Natural killer cell (primary cell): ENCODE results near the gene OR10A2. TPM values are rescaled to one million over a fixed set of nuclear protein-coding genes. Genes with fewer than 3 reads are reported as not detected.

ENCODE experiments used
- ATAC-seq, 3 donors: fragments of 150-1000 bp in 2 of 3; fragments of 200-7000 bp in 1 of 3; cut with Tn5 transposase; 1 replicate in 1 of 3; 2 replicates in 2 of 3; pipeline ENCODE4 v1.10.0; 2021; ENCODE audit warnings: mild to moderate bottlenecking in 2 of 3, moderate library complexity in 2 of 3
- DNase-seq, 2 donors: peaks; one replicate each; pipeline versions ENCODE4 v3.0.0 to v3.0.0-alpha.2; 2013 to 2021; ENCODE audit warnings: mixed read lengths in 1 of 2
- H3K27ac ChIP-seq: one replicate; pipeline ENCODE4 v1.5.1; 2013; ENCODE audit warnings: mild to moderate bottlenecking, low read length
- H3K27me3 ChIP-seq: one replicate; pipeline ENCODE4 v1.6.1; 2013; ENCODE audit warnings: low read length; ENCODE audit not compliant: control insufficient read depth, insufficient read depth
- H3K36me3 ChIP-seq: one replicate; pipeline ENCODE4 v1.6.1; 2013; ENCODE audit warnings: low read length; ENCODE audit not compliant: control insufficient read depth, insufficient read depth
- H3K4me1 ChIP-seq: one replicate; pipeline ENCODE4 v1.6.1; 2013; ENCODE audit warnings: low read length; ENCODE audit not compliant: control insufficient read depth, insufficient read depth
- H3K4me3 ChIP-seq: one replicate; pipeline ENCODE4 v1.5.1; 2013; ENCODE audit warnings: low read length
- H3K9me3 ChIP-seq: one replicate; pipeline ENCODE4 v1.6.1; 2013; ENCODE audit warnings: low read length; ENCODE audit not compliant: control insufficient read depth, insufficient read depth
- H3K27ac Mint-ChIP-seq, 2 donors: one replicate each; pipeline ENCODE4 v1.8.0; 2022; ENCODE audit warnings: mild to moderate bottlenecking in 2 of 2, mixed read lengths in 2 of 2, moderate library complexity in 1 of 2
- H3K27me3 Mint-ChIP-seq, 2 donors: one replicate each; pipeline ENCODE4 v1.8.0; 2022; ENCODE audit warnings: low read depth in 2 of 2, mixed read lengths in 2 of 2
- H3K36me3 Mint-ChIP-seq: one replicate; pipeline ENCODE4 v1.8.0; 2022; ENCODE audit warnings: mixed read lengths
- H3K4me1 Mint-ChIP-seq, 2 donors: one replicate each; pipeline ENCODE4 v1.8.0; 2022; ENCODE audit warnings: mixed read lengths in 2 of 2
- H3K4me3 Mint-ChIP-seq: one replicate; pipeline ENCODE4 v1.8.0; 2022; ENCODE audit warnings: mild to moderate bottlenecking, moderate library complexity, mixed read lengths
- H3K9me3 Mint-ChIP-seq, 2 donors: one replicate each; pipeline ENCODE4 v1.8.0; 2022; ENCODE audit warnings: mixed read lengths in 2 of 2
- WGBS: methylation state at CpG from one replicate; pipeline ENCODE4 v1.1.7; 2013; ENCODE audit warnings: missing lambda C conversion rate; ENCODE audit not compliant: insufficient coverage; 5-methylcytosine and 5-hydroxymethylcytosine counted together
- intact Hi-C: fragments of 100-400 bp; cut with micrococcal nuclease; formaldehyde crosslinking; loops from one replicate; pipeline ENCODE4 v1.14.2; 2022
- total RNA-seq, 4 donors: library from RNA; stranded (reverse); fragments of 120-200 nt in 1 of 4; gene quantifications; one replicate each; pipeline versions ENCODE4 v1.2.3 to v1.2.4, GENCODE V29; 2013 to 2022
- TF ChIP-seq, protein P1 (sequence below): fragments of 200-600 bp; IDR thresholded peaks from one replicate; pipeline ENCODE4 v1.8.0; 2022; ENCODE audit warnings: antibody characterized with exemption

OR10A2 gene
- total RNA-seq, 3 donors from 2014 or later (not counting 1 experiment from before 2014, with no cell fraction given), result 0.05 TPM; not detected in 2

DNA sequence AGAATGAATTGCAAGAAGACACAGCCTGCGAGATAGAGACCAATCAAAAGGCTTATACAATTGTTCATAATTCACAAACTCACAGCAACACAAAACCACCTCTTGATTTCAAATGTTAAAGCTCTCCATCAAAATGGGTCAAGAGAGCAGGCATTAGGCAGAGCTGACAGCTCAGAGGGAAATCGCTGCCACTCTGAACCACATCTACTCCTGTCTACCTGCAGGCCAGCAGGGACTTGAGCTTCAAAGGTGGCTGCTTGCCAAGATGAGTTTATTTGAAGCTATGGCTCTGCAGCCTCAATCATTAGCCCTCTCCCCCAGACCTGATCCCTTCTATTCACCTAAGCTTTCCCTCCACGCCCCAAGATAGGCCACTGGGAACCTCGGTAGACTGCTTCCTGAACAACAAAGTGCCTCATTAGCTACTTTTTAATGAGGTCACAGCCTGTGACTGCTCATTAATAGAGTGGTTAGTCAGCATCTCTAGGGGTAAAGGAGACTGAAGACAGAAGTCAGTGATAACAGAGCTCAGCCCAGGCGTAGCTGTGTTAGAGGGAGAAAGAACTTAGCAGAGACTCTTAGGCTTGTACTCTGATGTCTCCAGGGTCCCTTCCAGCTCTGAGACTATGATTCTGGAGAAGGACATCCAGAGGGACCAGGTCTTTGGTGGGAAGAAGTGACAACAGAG, 38.6 kb upstream of the OR10A2 start:
- 83% methylated on average over 5 of the region's 5 CpGs for WGBS
- H3K27ac ChIP-seq, result no peak overlapping the region
- ATAC-seq, result no peak

GRCh38 chr11:6825231-6825744, 37.6 kb upstream of the OR10A2 start:
- intact Hi-C loops, result no loop called here
- H3K27ac Mint-ChIP-seq, result no peak overlapping the region
- TF ChIP-seq, protein P1, sequence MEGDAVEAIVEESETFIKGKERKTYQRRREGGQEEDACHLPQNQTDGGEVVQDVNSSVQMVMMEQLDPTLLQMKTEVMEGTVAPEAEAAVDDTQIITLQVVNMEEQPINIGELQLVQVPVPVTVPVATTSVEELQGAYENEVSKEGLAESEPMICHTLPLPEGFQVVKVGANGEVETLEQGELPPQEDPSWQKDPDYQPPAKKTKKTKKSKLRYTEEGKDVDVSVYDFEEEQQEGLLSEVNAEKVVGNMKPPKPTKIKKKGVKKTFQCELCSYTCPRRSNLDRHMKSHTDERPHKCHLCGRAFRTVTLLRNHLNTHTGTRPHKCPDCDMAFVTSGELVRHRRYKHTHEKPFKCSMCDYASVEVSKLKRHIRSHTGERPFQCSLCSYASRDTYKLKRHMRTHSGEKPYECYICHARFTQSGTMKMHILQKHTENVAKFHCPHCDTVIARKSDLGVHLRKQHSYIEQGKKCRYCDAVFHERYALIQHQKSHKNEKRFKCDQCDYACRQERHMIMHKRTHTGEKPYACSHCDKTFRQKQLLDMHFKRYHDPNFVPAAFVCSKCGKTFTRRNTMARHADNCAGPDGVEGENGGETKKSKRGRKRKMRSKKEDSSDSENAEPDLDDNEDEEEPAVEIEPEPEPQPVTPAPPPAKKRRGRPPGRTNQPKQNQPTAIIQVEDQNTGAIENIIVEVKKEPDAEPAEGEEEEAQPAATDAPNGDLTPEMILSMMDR, result no peak
- Histone ChIP-seq H3K4me3 (no peak overlapping the region), H3K9me3 (no peaks in the 10 kb centered on the region), H3K4me1 (no peaks in the 10 kb centered on the region), H3K27me3 (no peaks in the 10 kb centered on the region), H3K36me3 (no peaks in the 10 kb centered on the region), H3K27ac (no peak overlapping the region)
- ATAC-seq (no peak), DNase-seq (no peak)
- H3K27me3 Mint-ChIP-seq, result peaks cover 5 to 6% of the 10 kb centered on the region in 2 donors
- no peaks in the 10 kb centered on the region for H3K36me3 Mint-ChIP-seq
- H3K9me3 Mint-ChIP-seq, result no peaks in the 10 kb centered on the region
- no peak overlapping the region for H3K4me3 Mint-ChIP-seq
- WGBS, result 88% methylated on average over 7 of the region's 7 CpGs
- no peaks in the 10 kb centered on the region for H3K4me1 Mint-ChIP-seq

More for the DNA sequence above, 38.6 kb upstream of the OR10A2 start:
- Mint-ChIP-seq H3K27me3 (peaks cover 11 to 12% of the 10 kb centered on the region in 2 donors), H3K4me1 (no peaks in the 10 kb centered on the region), H3K9me3 (no peaks in the 10 kb centered on the region), H3K27ac (no peak overlapping the region), H3K4me3 (no peak overlapping the region), H3K36me3 (no peaks in the 10 kb centered on the region)
- Histone ChIP-seq H3K4me3 (no peak overlapping the region), H3K9me3 (no peaks in the 10 kb centered on the region), H3K36me3 (no peaks in the 10 kb centered on the region), H3K27me3 (no peaks in the 10 kb centered on the region), H3K4me1 (no peaks in the 10 kb centered on the region)
- intact Hi-C loops, result no loop called here
- DNase-seq, result no peak
- TF ChIP-seq, protein P1, result no peak

DNA sequence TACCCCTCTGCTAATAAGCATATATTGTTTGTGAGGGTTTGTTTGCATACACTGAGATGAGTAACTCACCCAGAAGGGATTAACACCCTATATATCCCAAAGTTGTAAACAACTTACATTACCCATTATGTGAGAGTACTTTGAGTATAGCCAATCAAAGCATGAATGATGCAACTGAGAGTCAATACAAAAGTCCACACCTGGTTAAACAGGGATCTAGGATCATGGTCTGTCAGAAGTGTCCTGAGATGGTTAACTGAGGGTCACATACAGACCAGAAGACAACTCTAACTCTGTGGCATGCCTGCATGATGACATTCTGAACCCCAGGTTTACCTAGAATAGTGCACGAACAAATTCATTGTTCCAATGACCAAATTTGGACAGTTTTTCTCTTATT, 34.8 kb upstream of the OR10A2 start:
- intact Hi-C loops, result no loop called here
- WGBS, result 76% methylated on average over 1 of the region's 1 CpG
- Mint-ChIP-seq H3K4me3 (no peak overlapping the region), H3K9me3 (no peaks in the 10 kb centered on the region), H3K27ac (no peak overlapping the region), H3K4me1 (no peaks in the 10 kb centered on the region), H3K27me3 (peaks cover 4 to 9% of the 10 kb centered on the region in 2 donors), H3K36me3 (no peaks in the 10 kb centered on the region)
- no peaks in the 10 kb centered on the region for H3K4me1 ChIP-seq
- H3K9me3 ChIP-seq, result no peaks in the 10 kb centered on the region
- no peaks in the 10 kb centered on the region for H3K27me3 ChIP-seq
- H3K27ac ChIP-seq, result no peak overlapping the region
- TF ChIP-seq, protein P1, result no peak
- DNase-seq, result no peak
- no peaks in the 10 kb centered on the region for H3K36me3 ChIP-seq
- H3K4me3 ChIP-seq, result no peak overlapping the region
- ATAC-seq, result no peak

GRCh38 chr11:6833356-6833755, 29.5 kb upstream of the OR10A2 start:
- no peak for DNase-seq
- Mint-ChIP-seq H3K4me3 (no peak overlapping the region), H3K4me1 (no peaks in the 10 kb centered on the region), H3K27ac (no peak overlapping the region), H3K9me3 (no peaks in the 10 kb centered on the region), H3K36me3 (no peaks in the 10 kb centered on the region), H3K27me3 (peaks cover 4 to 11% of the 10 kb centered on the region in 2 donors)
- TF ChIP-seq, protein P1, result no peak
- no peak overlapping the region for H3K4me3 ChIP-seq
- no peaks in the 10 kb centered on the region for H3K4me1 ChIP-seq
- ATAC-seq, result no peak
- intact Hi-C loops, result no loop called here
- H3K36me3 ChIP-seq, result no peaks in the 10 kb centered on the region
- WGBS, result 91% methylated on average over 6 of the region's 6 CpGs
- H3K27ac ChIP-seq, result no peak overlapping the region
- H3K27me3 ChIP-seq, result no peaks in the 10 kb centered on the region
- H3K9me3 ChIP-seq, result no peaks in the 10 kb centered on the region
